ENCODE data around the gene GALE. TPM values are rescaled to one million over a fixed set of nuclear protein-coding genes. Genes with fewer than 3 reads are reported as not detected.

The GALE gene
- total RNA-seq, 4 donors from 2014 or later = 7.4 to 25.2 (median 12.9) TPM

DNA sequence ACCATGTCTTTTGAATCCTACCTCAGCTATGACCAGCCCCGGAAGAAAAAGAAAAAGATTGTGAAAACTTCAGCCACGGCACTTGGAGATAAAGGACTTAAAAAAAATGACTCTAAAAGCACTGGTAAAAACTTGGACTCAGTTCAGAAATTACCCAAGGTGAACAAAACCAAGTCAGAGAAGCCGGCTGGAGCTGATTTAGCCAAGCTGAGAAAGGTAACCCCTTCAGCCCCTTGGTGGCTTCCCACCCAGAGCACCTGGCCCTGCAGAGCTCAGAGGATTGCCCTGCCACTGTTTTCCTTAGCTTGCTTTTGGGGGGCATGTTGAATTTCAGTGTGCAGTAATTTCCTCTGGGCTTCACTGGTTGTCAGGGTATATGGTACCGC is 48.7 kb downstream of the GALE start:
- TF ChIP-seq POLR2A (IDR thresholded peaks at IDR 0.05) (no peak), POLR2AphosphoS5 (IDR thresholded peaks at IDR 0.05) (no peak)
- WGBS, 2 donors (ENCODE audit: low coverage in 1 of 2) = 79 to 95% methylated on average over 2 to 4 of the region's 4 CpGs
- H3K36me3 ChIP-seq = peaks cover 4 to 76% of the 10 kb centered on the region in 2 donors
- H3K9me3 ChIP-seq = no peaks in the 10 kb centered on the region
- peaks cover 0 to 19% (median 0%) of the 10 kb centered on the region in 3 donors for H3K4me1 ChIP-seq
- ATAC-seq = no peak
- H3K27ac ChIP-seq = no peak overlapping the region
- no peaks in the 10 kb centered on the region for H3K27me3 ChIP-seq
- H3K4me3 ChIP-seq = no peak overlapping the region

DNA sequence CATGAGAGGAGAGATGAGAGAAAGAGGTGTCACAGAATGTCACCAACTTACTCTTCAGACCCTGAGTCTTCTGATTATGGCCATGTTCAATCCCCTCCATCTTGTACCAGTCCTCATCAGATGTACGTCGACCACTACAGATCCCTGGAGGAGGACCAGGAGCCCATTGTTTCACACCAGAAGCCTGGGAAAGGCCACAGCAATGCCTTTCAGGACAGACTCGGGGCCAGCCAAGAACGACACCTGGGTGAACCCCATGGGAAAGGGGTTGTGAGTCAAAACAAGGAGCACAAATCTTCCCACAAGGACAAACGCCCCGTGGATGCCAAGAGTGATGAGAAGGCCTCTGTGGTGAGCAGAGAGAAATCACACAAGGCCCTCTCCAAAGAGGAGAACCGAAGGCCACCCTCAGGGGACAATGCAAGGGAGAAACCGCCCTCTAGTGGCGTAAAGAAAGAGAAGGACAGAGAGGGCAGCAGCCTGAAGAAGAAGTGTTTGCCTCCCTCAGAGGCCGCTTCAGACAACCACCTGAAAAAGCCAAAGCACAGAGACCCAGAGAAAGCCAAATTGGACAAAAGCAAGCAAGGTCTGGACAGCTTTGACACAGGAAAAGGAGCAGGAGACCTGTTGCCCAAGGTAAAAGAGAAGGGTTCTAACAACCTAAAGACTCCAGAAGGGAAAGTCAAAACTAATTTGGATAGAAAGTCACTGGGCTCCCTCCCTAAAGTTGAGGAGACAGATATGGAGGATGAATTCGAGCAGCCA is 49.3 kb downstream of the GALE start:
- no peak overlapping the region for H3K27ac ChIP-seq
- H3K4me3 ChIP-seq = no peak overlapping the region
- TF ChIP-seq, protein P1, sequence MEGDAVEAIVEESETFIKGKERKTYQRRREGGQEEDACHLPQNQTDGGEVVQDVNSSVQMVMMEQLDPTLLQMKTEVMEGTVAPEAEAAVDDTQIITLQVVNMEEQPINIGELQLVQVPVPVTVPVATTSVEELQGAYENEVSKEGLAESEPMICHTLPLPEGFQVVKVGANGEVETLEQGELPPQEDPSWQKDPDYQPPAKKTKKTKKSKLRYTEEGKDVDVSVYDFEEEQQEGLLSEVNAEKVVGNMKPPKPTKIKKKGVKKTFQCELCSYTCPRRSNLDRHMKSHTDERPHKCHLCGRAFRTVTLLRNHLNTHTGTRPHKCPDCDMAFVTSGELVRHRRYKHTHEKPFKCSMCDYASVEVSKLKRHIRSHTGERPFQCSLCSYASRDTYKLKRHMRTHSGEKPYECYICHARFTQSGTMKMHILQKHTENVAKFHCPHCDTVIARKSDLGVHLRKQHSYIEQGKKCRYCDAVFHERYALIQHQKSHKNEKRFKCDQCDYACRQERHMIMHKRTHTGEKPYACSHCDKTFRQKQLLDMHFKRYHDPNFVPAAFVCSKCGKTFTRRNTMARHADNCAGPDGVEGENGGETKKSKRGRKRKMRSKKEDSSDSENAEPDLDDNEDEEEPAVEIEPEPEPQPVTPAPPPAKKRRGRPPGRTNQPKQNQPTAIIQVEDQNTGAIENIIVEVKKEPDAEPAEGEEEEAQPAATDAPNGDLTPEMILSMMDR (IDR thresholded peaks at IDR 0.05) = peak in 3 of 4 experiments; percentile 21 to 43 (median 26)
- TF ChIP-seq POLR2AphosphoS5 (IDR thresholded peaks at IDR 0.05) (no peak), POLR2A (IDR thresholded peaks at IDR 0.05) (no peak), EP300 (IDR thresholded peaks at IDR 0.05) (no peak)
- no peak for ATAC-seq
- peaks cover 4 to 71% of the 10 kb centered on the region in 2 donors for H3K36me3 ChIP-seq
- H3K9me3 ChIP-seq = no peaks in the 10 kb centered on the region
- WGBS, 2 donors (ENCODE audit: low coverage in 1 of 2) = 63 to 67% methylated on average over 4 to 11 of the region's 11 CpGs
- H3K27me3 ChIP-seq = no peaks in the 10 kb centered on the region
- H3K4me1 ChIP-seq = peaks cover 0 to 25% (median 0%) of the 10 kb centered on the region in 3 donors

DNA sequence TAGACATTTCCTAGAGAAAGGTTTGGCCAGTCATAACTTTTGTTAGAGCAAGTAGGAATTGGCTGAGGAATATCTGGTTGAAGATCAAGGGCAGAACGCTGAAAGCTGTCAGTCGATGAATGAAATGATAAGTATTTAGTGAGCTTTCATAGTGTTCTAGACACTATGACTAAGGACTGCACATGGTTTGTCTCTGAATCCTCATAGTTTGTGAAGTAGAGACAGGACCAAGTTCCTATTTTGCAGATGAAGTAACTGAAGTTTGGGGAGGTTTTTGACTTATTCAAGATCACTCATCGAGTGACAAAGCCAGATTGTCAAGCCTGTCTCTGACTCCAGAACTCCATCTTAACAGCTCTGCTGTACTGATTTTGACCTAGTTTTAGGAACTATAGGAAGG is 52.5 kb downstream of the GALE start:
- peaks cover 7 to 45% (median 11%) of the 10 kb centered on the region in 3 donors for H3K4me1 ChIP-seq
- no peaks in the 10 kb centered on the region for H3K9me3 ChIP-seq
- H3K27ac ChIP-seq = no peak overlapping the region
- TF ChIP-seq POLR2AphosphoS5 (IDR thresholded peaks at IDR 0.05) = no peak
- TF ChIP-seq, protein P1 (IDR thresholded peaks at IDR 0.05) = no peak
- no peak for TF ChIP-seq POLR2A (IDR thresholded peaks at IDR 0.05)
- no peak for TF ChIP-seq EP300 (IDR thresholded peaks at IDR 0.05)
- no peaks in the 10 kb centered on the region for H3K27me3 ChIP-seq
- H3K36me3 ChIP-seq = peaks cover 4 to 45% of the 10 kb centered on the region in 2 donors
- H3K4me3 ChIP-seq = no peak overlapping the region
- WGBS, 2 donors (ENCODE audit: low coverage in 1 of 2) = 63 to 66% methylated on average over 3 of the region's 3 CpGs
- ATAC-seq = no peak

Other genes starting within 250 kb of the GALE start
- 100 to 1,000 TPM; 144 to 270 (median 221) TPM for gene ID3, start 241.3 kb downstream of the GALE start, total RNA-seq
- gene RPL11, start 108.9 kb downstream of the GALE start, total RNA-seq = 1,000 to 10,000 TPM in 2 of 4 donors, 100 to 1,000 TPM in 2; 636 to 1,268 (median 935) TPM
- gene ELOA, start 57.3 kb downstream of the GALE start, total RNA-seq = 10 to 100 TPM; 37.8 to 41.9 (median 41.4) TPM
- gene PITHD1, start 22.3 kb downstream of the GALE start, total RNA-seq = 10 to 100 TPM; 56.3 to 77.6 (median 60.8) TPM
- gene LYPLA2, start 9.6 kb downstream of the GALE start, total RNA-seq = 10 to 100 TPM; 25.7 to 30.4 (median 29.2) TPM
- gene HMGCL, start 24.7 kb upstream of the GALE start, total RNA-seq = 10 to 100 TPM; 24.1 to 61.0 (median 47.2) TPM
- gene FUCA1, start 67.5 kb upstream of the GALE start, total RNA-seq = 10 to 100 TPM; 20.3 to 44.4 (median 23.5) TPM
- gene CNR2, start 112.6 kb upstream of the GALE start, total RNA-seq = not detected
- 100 to 1,000 TPM; 136 to 246 (median 207) TPM for gene PNRC2, start 159.1 kb upstream of the GALE start, total RNA-seq
- gene SRSF10, start 179.6 kb upstream of the GALE start, total RNA-seq = 100 to 1,000 TPM in 1 of 4 donors, 10 to 100 TPM in 3; 51.5 to 117 (median 76.2) TPM

All from gastroesophageal sphincter (tissue), 4 donors.